HEK293T (cell line): ENCODE data around the gene ATG7.
"Not testable (repeated sequence)": the region's sequence is repeated elsewhere in the genome, so short reads cannot be mapped to it uniquely, and the experiment has no call there.

Source experiments
- CTCF ChIA-PET: fragments of 350-600 bp; formaldehyde crosslinking; extraction: SDS; loops from one replicate; lab custom pipeline; 2021; ENCODE audit warnings: antibody characterized with exemption, inconsistent platforms; lab: Yijun Ruan, JAX
- POLR2A ChIA-PET: fragments of 350-600 bp; formaldehyde crosslinking; extraction: SDS; loops from one replicate; lab custom pipeline; 2020; ENCODE audit warnings: antibody characterized with exemption, inconsistent platforms; lab: Yijun Ruan, JAX
- DNase-seq: peaks from one replicate; pipeline ENCODE4 v3.0.0; 2012; ENCODE audit warnings: mixed read lengths; ENCODE audit errors: extremely low spot score
- ARNT ChIP-seq: fragments of 450-650 bp; IDR thresholded peaks from 2 replicates; pipeline ENCODE4 v1.6.1; 2017; ENCODE audit warnings: mild to moderate bottlenecking
- BHLHE40 ChIP-seq: fragments of 450-650 bp; IDR thresholded peaks from 2 replicates; pipeline ENCODE4 v1.6.1; 2016; ENCODE audit warnings: mild to moderate bottlenecking, moderate library complexity, borderline replicate concordance
- CTBP1 ChIP-seq: fragments of 450-650 bp; IDR thresholded peaks from 2 replicates; pipeline ENCODE4 v1.6.1; 2016; ENCODE audit warnings: borderline replicate concordance
- ELF4 ChIP-seq: fragments of 450-650 bp; IDR thresholded peaks from 2 replicates; pipeline ENCODE4 v1.6.1; 2017; ENCODE audit warnings: antibody characterized with exemption
- FOXA1 ChIP-seq: fragments of 450-650 bp; IDR thresholded peaks from 2 replicates; pipeline ENCODE4 v1.6.1; 2016; ENCODE audit warnings: mild to moderate bottlenecking
- FOXK2 ChIP-seq: fragments of 450-650 bp; IDR thresholded peaks from 2 replicates; pipeline ENCODE4 v1.6.1; 2016; ENCODE audit warnings: mild to moderate bottlenecking
- FOXM1 ChIP-seq: fragments of 450-650 bp; IDR thresholded peaks from 2 replicates; pipeline ENCODE4 v1.6.1; 2017; ENCODE audit warnings: mild to moderate bottlenecking, borderline replicate concordance
- HDGF ChIP-seq: fragments of 450-650 bp; IDR thresholded peaks from 2 replicates; pipeline ENCODE4 v1.6.1; 2017; ENCODE audit warnings: antibody characterized with exemption, borderline replicate concordance
- L3MBTL2 ChIP-seq: fragments of 450-650 bp; conservative IDR thresholded peaks from 2 replicates; pipeline ENCODE4 v1.6.1; 2016; ENCODE audit warnings: mild to moderate bottlenecking
- LEF1 ChIP-seq: fragments of 450-650 bp; IDR thresholded peaks from 2 replicates; pipeline ENCODE4 v1.6.1; 2017; ENCODE audit warnings: mild to moderate bottlenecking, borderline replicate concordance
- NFRKB ChIP-seq: fragments of 450-650 bp; IDR thresholded peaks from 2 replicates; pipeline ENCODE4 v1.6.1; 2016; ENCODE audit warnings: mild to moderate bottlenecking, moderate library complexity
- PKNOX1 ChIP-seq: fragments of 450-650 bp; IDR thresholded peaks from 2 replicates; pipeline ENCODE4 v1.6.1; 2016
- SP1 ChIP-seq: fragments of 450-650 bp; IDR thresholded peaks from 2 replicates; pipeline ENCODE4 v1.6.1; 2017
- SUZ12 ChIP-seq: fragments of 450-650 bp; IDR thresholded peaks from 2 replicates; pipeline ENCODE4 v1.6.1; 2016; ENCODE audit warnings: mild to moderate bottlenecking
- TARDBP ChIP-seq: fragments of 450-650 bp; IDR thresholded peaks from 2 replicates; pipeline ENCODE4 v1.6.1; 2016
- ZNF384 ChIP-seq: fragments of 450-650 bp; IDR thresholded peaks from 2 replicates; pipeline ENCODE4 v1.6.1; 2016

The ATG7 gene

GRCh38 chr3:11499144-11499543 lies 226.9 kb downstream of the ATG7 start:
- POLR2A ChIA-PET, result no interaction called here
- TF ChIP-seq SP1, result no peak
- no peak for TF ChIP-seq L3MBTL2
- no peak for TF ChIP-seq FOXM1
- TF ChIP-seq ZNF384, result no peak
- no peak for TF ChIP-seq ELF4
- TF ChIP-seq SUZ12, result no peak
- TF ChIP-seq LEF1, result no peak
- no peak for TF ChIP-seq HDGF
- TF ChIP-seq CTBP1, result no peak
- TF ChIP-seq FOXA1, result no peak
- CTCF ChIA-PET, result no interaction called here
- DNase-seq, result no peak

GRCh38 chr3:11502413-11502812 lies 230.2 kb downstream of the ATG7 start:
- DNase-seq, CTCF ChIA-PET, POLR2A ChIA-PET: not testable (repeated sequence)

GRCh38 chr3:11507719-11508118 lies 235.5 kb downstream of the ATG7 start:
- CTCF ChIA-PET, result no interaction called here
- TF ChIP-seq NFRKB (no peak), FOXK2 (no peak), L3MBTL2 (no peak), BHLHE40 (no peak), LEF1 (no peak), HDGF (no peak), SUZ12 (no peak), ZNF384 (no peak), ARNT (no peak), SP1 (no peak), FOXM1 (no peak), ELF4 (no peak), CTBP1 (no peak), PKNOX1 (no peak), FOXA1 (no peak), TARDBP (no peak)
- DNase-seq, result no peak
- POLR2A ChIA-PET, result interaction anchor here (1.6 kb wide), 1 partner anchor 136 kb away, joined by 6 read pairs; the partner anchor contains the start of gene VGLL4

- DNase-seq, result no peak
- TF ChIP-seq FOXM1, result no peak
- TF ChIP-seq ZNF384, result no peak
- TF ChIP-seq LEF1, result no peak
- TF ChIP-seq PKNOX1, result no peak
- no peak for TF ChIP-seq ELF4
- no peak for TF ChIP-seq FOXK2
- TF ChIP-seq BHLHE40, result no peak
- no peak for TF ChIP-seq NFRKB
- no peak for TF ChIP-seq SP1
- no peak for TF ChIP-seq TARDBP
- no peak for TF ChIP-seq SUZ12
- POLR2A ChIA-PET, result interaction anchor here (0.8 to 1.6 kb wide), 6 partner anchors 10 to 338 kb away, joined by 3 to 6 read pairs (median 3); partner anchors contain the start of genes TAMM41 and VGLL4
- CTCF ChIA-PET, result interaction anchor here (0.7 kb wide), 1 partner anchor 36 kb away, joined by 5 read pairs; no protein-coding TSS in a partner anchor
Observed at GRCh38 chr3:11508346-11509172, 236.4 kb downstream of the ATG7 start.

- peak; percentile 79 for DNase-seq
- TF ChIP-seq HDGF, result no peak
- TF ChIP-seq PKNOX1, result peak; percentile 95
- peak; percentile 21; the same call in 1 of the 2 replicates for TF ChIP-seq FOXA1
- TF ChIP-seq FOXM1, result peak; percentile 46; the same call in 1 of the 2 replicates
- TF ChIP-seq SP1, result no peak
- TF ChIP-seq ELF4, result no peak
- TF ChIP-seq SUZ12, result no peak
- TF ChIP-seq CTBP1, result peak; percentile 73
- peak; percentile 68 for TF ChIP-seq L3MBTL2
- no peak for TF ChIP-seq ARNT
- TF ChIP-seq LEF1, result no peak
- TF ChIP-seq BHLHE40, result no peak
- no peak for TF ChIP-seq FOXK2
- TF ChIP-seq ZNF384, result peak; percentile 98
- no peak for TF ChIP-seq NFRKB
- TF ChIP-seq TARDBP, result no peak
- POLR2A ChIA-PET, result interaction anchor here (0.8 to 1.6 kb wide), 6 partner anchors 9 to 337 kb away, joined by 3 to 6 read pairs (median 3); partner anchors contain the start of genes TAMM41 and VGLL4
- CTCF ChIA-PET, result interaction anchor here (0.6 kb wide), 1 partner anchor 91 kb away, joined by 4 read pairs; no protein-coding TSS in a partner anchor
Observed at GRCh38 chr3:11509173-11510000, 237.2 kb downstream of the ATG7 start.
